Pulmonary artery endothelial cell (primary cell): ENCODE results near the gene CHRNB2. TPM values are rescaled to one million over a fixed set of nuclear protein-coding genes. Genes with fewer than 3 reads are reported as not detected.

Experiments
- DNase-seq: peaks from one replicate; pipeline ENCODE4 v3.0.0-alpha.2; 2011; ENCODE audit warnings: low read depth, low spot score
- total RNA-seq: library from RNA; depleted of rRNA; stranded (reverse); fragments of >200 nt; gene quantifications from 2 replicates; pipeline ENCODE4 v1.2.3, GENCODE V29; 2014

CHRNB2 gene
- total RNA-seq, 1 donor from 2014 or later = under 0.01 TPM

- DNase-seq = no peak
These were observed 10.5 kb downstream of the CHRNB2 start for GRCh38 chr1:154578058-154578418.

- no peak for DNase-seq
These were observed 11.8 kb downstream of the CHRNB2 start for GRCh38 chr1:154579374-154579773.

GRCh38 chr1:154581766-154582165 is 14.2 kb downstream of the CHRNB2 start:
- DNase-seq = no peak

GRCh38 chr1:154582885-154583284 is 15.3 kb downstream of the CHRNB2 start:
- DNase-seq = no peak

- peak; percentile 39 for DNase-seq
These were observed 16.2 kb downstream of the CHRNB2 start for GRCh38 chr1:154583773-154584172.

GRCh38 chr1:154584267-154584994 is 16.9 kb downstream of the CHRNB2 start:
- peak; percentile 40 for DNase-seq

- no peak for DNase-seq
These were observed 18.7 kb downstream of the CHRNB2 start for GRCh38 chr1:154586231-154586630.

- no peak for DNase-seq
These were observed 19.1 kb downstream of the CHRNB2 start for GRCh38 chr1:154586641-154587040.

- DNase-seq = no peak
These were observed 22.2 kb downstream of the CHRNB2 start for GRCh38 chr1:154589780-154590179.

GRCh38 chr1:154590756-154591155 is 23.2 kb downstream of the CHRNB2 start:
- DNase-seq = no peak

- DNase-seq = no peak
These were observed 23.6 kb downstream of the CHRNB2 start for GRCh38 chr1:154591206-154591605.

- no peak for DNase-seq
These were observed 25.8 kb downstream of the CHRNB2 start for GRCh38 chr1:154593390-154593789.

GRCh38 chr1:154594811-154595210 is 27.2 kb downstream of the CHRNB2 start:
- no peak for DNase-seq

- no peak for DNase-seq
These were observed 28.0 kb downstream of the CHRNB2 start for GRCh38 chr1:154595621-154596020.

- no peak for DNase-seq
These were observed 31.5 kb downstream of the CHRNB2 start for GRCh38 chr1:154598871-154599635.

- DNase-seq = no peak
These were observed 32.1 kb downstream of the CHRNB2 start for GRCh38 chr1:154599658-154600057.

- no peak for DNase-seq
These were observed 35.7 kb downstream of the CHRNB2 start for GRCh38 chr1:154603317-154603716.

- no peak for DNase-seq
These were observed 38.0 kb downstream of the CHRNB2 start for GRCh38 chr1:154605534-154605933.

- DNase-seq = no peak
These were observed 39.6 kb downstream of the CHRNB2 start for GRCh38 chr1:154607106-154607608.

- peak; percentile 92 for DNase-seq
These were observed 40.2 kb downstream of the CHRNB2 start, which contains the start of gene ADAR for GRCh38 chr1:154607609-154608396. ADAR (minus strand) TSS chr1:154608186; CDS start chr1:154608006, 180 bp downstream.

GRCh38 chr1:154608397-154609270 is 41.1 kb downstream of the CHRNB2 start:
- no peak for DNase-seq
